HK-2 (cell line): ENCODE measurements around the gene NYAP1.
"Not testable (repeated sequence)": the region's sequence is repeated elsewhere in the genome, so short reads cannot be mapped to it uniquely, and the experiment has no call there.

Source experiments
- DNase-seq: peaks from one replicate; pipeline ENCODE4 v3.0.0-alpha.2; 2018; ENCODE audit not compliant: unreplicated experiment

The NYAP1 gene

GRCh38 chr7:100513212-100513810 lies 29.6 kb downstream of the NYAP1 start:
- DNase-seq = no peak

- DNase-seq = no peak
Measured at GRCh38 chr7:100515072-100515532, 31.4 kb downstream of the NYAP1 start.

GRCh38 chr7:100516135-100516812 lies 32.5 kb downstream of the NYAP1 start:
- peak; percentile 14 for DNase-seq

- no peak for DNase-seq
Measured at GRCh38 chr7:100517305-100517704, 33.6 kb downstream of the NYAP1 start.

GRCh38 chr7:100519580-100519979 lies 35.9 kb downstream of the NYAP1 start:
- no peak for DNase-seq

- DNase-seq = no peak
Measured at GRCh38 chr7:100520138-100520537, 36.4 kb downstream of the NYAP1 start.

- no peak for DNase-seq
Measured at GRCh38 chr7:100521076-100521475, 37.3 kb downstream of the NYAP1 start.

GRCh38 chr7:100521909-100522593 lies 38.3 kb downstream of the NYAP1 start:
- DNase-seq = not testable (repeated sequence)

GRCh38 chr7:100523192-100523591 lies 39.5 kb downstream of the NYAP1 start:
- not testable (repeated sequence) for DNase-seq

- not testable (repeated sequence) for DNase-seq
Measured at GRCh38 chr7:100528108-100528866, 44.6 kb downstream of the NYAP1 start.

GRCh38 chr7:100532165-100533022 lies 48.7 kb downstream of the NYAP1 start:
- no peak for DNase-seq

GRCh38 chr7:100535982-100536381 lies 52.3 kb downstream of the NYAP1 start:
- not testable (repeated sequence) for DNase-seq

- DNase-seq = not testable (repeated sequence)
Measured at GRCh38 chr7:100536695-100537094, 53.0 kb downstream of the NYAP1 start.

GRCh38 chr7:100538348-100538653 lies 54.6 kb downstream of the NYAP1 start:
- DNase-seq = no peak

- peak; percentile 100 for DNase-seq
Measured at GRCh38 chr7:100538654-100539435, 55.1 kb downstream of the NYAP1 start, which contains the start of gene AGFG2. Gene AGFG2 (plus strand): TSS chr7:100539203. CDS start chr7:100539347, 144 bp downstream.

- no peak for DNase-seq
Measured at GRCh38 chr7:100539436-100540006, 55.8 kb downstream of the NYAP1 start.

- DNase-seq = no peak
Measured at GRCh38 chr7:100540073-100540723, 56.5 kb downstream of the NYAP1 start.

GRCh38 chr7:100541309-100541708 lies 57.6 kb downstream of the NYAP1 start:
- not testable (repeated sequence) for DNase-seq

GRCh38 chr7:100543586-100543985 lies 59.9 kb downstream of the NYAP1 start:
- DNase-seq = no peak

- no peak for DNase-seq
Measured at GRCh38 chr7:100544386-100544785, 60.7 kb downstream of the NYAP1 start.
